ENCODE data around the gene GPR161. TPM values are rescaled to one million over a fixed set of nuclear protein-coding genes. Genes with fewer than 3 reads are reported as not detected.

Gene GPR161
- total RNA-seq, 2 experiments from 2014 or later: 0.46 to 0.59 TPM

GRCh38 chr1:168151935-168152334 lies 15.2 kb upstream of the GPR161 start:
- CTCF ChIA-PET: no interaction called here
- POLR2A ChIA-PET: no interaction called here

- ChIA-PET POLR2A (interaction anchor here (0.6 kb wide), 1 partner anchor 13 kb away, joined by 3 read pairs; no protein-coding TSS in a partner anchor), CTCF (interaction anchor here (0.5 to 0.6 kb wide), 2 partner anchors 39 to 71 kb away, joined by 3 read pairs; no protein-coding TSS in a partner anchor)
Measured at GRCh38 chr1:168150283-168150682, 13.6 kb upstream of the GPR161 start.

DNA sequence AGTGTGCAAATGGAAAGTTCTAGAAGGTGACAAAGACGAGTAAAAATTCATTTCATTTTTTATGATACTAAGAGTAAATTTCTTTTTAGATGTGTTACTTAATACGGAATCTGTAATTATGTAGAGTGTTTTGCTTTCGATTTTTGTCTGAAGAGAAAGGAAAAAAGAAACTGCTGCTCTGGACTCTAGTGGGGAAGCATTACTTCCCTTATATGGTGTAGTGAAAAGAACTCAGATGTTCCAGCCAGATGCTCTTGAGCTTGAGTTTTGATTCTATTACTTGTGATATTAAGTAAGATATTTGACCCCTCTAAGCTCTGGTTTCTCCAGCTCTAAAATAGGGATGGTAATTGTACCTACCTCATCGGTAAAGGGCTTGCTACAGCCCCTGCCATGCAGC lies 12.2 kb upstream of the GPR161 start:
- CTCF ChIA-PET: no interaction called here

DNA sequence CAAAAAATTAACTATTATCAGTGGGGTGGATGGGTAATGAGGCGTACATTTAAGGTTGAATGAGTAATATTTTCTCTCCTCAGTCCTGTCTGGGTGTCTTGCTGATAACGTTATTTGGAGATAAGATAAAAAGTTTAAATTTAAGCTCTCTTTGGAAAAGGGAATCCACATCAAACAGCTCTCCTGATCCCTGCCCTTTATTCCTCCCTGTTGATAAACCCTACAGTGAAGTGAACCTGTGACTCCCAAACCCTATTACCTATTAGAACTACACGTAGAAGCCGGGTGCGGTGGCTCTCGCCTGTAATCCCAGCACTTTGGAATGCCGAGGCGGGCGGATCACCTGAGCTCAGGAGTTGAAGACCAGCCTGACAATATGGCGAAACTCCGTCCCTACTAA lies 9.9 kb upstream of the GPR161 start:
- ChIA-PET CTCF (interaction anchor here (0.6 to 1.2 kb wide), 3 partner anchors 62 to 547 kb away, joined by 3 read pairs; no protein-coding TSS in a partner anchor), POLR2A (no interaction called here)

More for the DNA sequence above, 12.2 kb upstream of the GPR161 start:
- POLR2A ChIA-PET: no interaction called here

GRCh38 chr1:168146160-168146539 lies 9.4 kb upstream of the GPR161 start:
- CTCF ChIA-PET: interaction anchor here (0.7 to 1.3 kb wide), 4 partner anchors 11 to 95 kb away, joined by 3 to 5 read pairs (median 3); no protein-coding TSS in a partner anchor

DNA sequence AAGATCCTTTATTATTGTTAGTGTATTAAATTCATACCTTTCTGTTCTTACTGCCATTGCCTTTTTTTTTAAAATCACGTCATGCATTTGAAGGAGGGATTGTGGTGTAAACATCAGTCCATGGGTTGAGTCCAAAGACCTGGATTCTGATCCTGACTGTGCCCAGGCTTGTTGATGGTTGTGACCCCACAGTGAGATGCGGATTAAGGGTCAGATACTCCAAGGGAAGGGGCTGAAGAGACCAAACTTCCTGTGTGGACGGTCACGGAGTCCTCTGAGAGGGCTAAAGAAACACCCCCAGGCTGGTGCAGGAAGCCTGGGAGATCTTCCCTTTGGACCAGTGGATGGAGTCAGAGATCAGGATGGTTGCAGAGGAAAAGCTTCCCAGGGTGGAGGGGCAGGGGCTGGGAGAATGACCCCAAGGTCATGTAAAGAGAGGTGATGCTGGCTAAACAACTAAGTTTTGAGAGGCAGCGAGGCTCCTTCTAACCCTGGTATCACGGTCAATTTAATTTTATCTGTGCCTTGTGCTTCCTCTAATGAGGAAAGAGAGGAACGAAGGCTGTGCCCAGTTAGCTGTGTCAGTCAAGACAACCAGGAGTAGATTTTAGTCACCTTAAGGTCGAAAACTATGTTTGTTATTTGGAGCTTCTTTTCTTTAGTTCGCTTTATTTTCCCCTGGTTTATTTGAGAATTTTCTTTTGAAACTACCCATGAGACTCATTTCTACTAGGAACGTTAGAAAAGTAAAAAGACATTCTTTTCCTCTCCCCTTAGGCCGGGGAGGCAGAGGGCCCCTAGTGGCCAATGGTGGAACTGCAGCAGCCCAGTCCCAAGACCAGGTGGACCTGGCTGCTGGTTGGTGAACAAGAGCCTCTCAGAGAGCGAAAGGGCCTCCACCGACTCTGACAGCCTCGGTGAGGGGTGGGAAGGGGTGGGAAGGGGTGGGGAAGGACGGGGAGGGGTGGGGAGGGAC lies 8.7 kb upstream of the GPR161 start:
- ChIA-PET POLR2A (no interaction called here), CTCF (interaction anchor here (0.7 to 1.3 kb wide), 4 partner anchors 10 to 95 kb away, joined by 3 to 5 read pairs (median 3); no protein-coding TSS in a partner anchor)

More at GRCh38 chr1:168146160-168146539, 9.4 kb upstream of the GPR161 start:
- POLR2A ChIA-PET: no interaction called here

DNA sequence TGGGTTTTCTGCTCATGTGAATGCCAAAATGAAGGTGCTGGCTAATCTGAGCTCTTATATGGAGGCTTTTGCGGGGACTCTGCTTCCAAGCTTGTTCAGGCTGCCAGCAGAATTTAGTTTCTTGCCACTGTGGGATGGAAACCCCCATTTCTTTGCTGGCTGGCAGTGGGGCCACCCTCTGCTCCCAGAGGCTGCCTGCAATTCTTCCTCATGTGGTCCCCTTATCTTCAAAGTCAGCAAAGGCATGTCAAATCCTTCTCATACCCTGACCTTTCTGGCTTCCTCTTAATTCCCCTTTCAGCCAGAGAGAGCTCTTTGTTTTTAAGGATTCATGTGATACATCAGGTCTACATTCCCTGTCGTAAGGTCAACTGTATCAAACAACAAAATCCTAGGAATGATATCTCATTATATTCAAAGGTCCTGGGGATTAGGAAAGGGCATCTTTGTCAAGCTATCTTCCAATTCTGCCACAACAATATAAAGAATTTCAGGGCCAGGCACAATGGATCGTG lies 5.2 kb upstream of the GPR161 start:
- ChIA-PET POLR2A (no interaction called here), CTCF (no interaction called here)

- ChIA-PET POLR2A (no interaction called here), CTCF (no interaction called here)
Measured at GRCh38 chr1:168139070-168139469, 2.3 kb upstream of the GPR161 start.

DNA sequence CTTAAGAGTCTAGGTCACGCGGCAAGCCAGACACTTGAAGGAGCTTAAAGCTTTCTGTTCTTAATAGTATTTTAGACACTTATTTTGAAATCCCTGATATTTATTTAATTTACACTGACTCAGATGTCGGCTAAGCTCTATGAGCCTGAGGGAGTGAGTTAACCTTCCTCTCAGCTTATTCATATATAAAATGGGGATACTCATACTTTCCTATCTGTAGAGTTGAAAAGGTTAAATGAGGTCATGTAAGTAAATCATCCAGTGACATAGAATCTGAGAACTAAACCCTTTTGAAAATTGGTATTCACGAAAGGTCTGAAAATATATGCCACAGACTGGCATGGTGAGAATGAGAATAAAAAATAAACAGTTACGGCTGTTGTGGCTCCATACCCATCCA lies 1.4 kb upstream of the GPR161 start:
- CTCF ChIA-PET: interaction anchor here (1.1 kb wide), 1 partner anchor 53 kb away, joined by 3 read pairs; no protein-coding TSS in a partner anchor
- POLR2A ChIA-PET: no interaction called here

GRCh38 chr1:168137515-168137821 lies 738 bp upstream of the GPR161 start:
- ChIA-PET CTCF (interaction anchor here (1.1 kb wide), 1 partner anchor 52 kb away, joined by 3 read pairs; no protein-coding TSS in a partner anchor), POLR2A (interaction anchor here (0.6 kb wide), 1 partner anchor 13 kb away, joined by 3 read pairs; no protein-coding TSS in a partner anchor)

GRCh38 chr1:168135921-168136708 lies 615 bp downstream of the GPR161 start:
- ChIA-PET POLR2A (no interaction called here), CTCF (interaction anchor here (1.5 to 1.7 kb wide), 2 partner anchors 9 to 11 kb away, joined by 4 to 5 read pairs; no protein-coding TSS in a partner anchor)

DNA sequence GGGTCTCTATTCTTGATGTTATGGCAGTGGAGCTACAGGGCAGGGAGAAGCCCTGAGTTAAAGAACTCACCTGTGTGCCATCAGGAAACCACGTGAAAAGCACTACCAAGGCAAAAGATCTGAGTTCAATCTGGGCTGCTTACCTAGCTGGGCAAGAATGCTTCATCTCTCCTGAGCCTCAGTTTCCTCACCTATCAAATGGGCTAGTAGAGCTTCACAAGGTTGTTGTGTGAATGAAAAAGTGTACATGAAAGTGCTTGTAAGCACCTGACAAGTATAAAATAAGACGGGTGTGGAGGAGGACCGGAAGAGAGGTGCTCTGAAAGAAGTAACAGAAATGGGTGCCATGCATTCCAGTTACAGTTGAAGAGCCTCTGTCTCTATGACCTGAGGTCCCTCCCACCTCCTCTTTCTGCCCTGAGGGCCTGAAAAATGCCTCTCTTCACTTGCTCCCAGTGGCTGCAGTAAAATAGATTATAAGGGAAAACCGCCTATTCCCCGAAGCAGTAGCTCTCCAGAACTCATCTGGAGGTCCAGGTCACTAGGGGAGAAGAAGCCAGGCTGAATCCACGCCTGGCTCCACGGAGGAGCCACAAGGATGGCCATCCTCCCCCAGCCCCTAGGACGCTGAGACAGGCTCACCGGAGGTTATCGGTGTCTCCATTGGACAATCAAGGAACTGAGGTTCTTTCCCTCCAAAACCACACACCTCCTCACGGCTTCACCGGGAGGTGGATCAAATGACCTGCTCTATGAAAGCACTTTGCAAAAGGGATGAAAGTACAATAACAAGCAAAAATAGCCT lies 1.4 kb downstream of the GPR161 start:
- CTCF ChIA-PET: interaction anchor here (1.5 to 1.7 kb wide), 2 partner anchors 10 kb away, joined by 4 to 5 read pairs; no protein-coding TSS in a partner anchor
- POLR2A ChIA-PET: no interaction called here

DNA sequence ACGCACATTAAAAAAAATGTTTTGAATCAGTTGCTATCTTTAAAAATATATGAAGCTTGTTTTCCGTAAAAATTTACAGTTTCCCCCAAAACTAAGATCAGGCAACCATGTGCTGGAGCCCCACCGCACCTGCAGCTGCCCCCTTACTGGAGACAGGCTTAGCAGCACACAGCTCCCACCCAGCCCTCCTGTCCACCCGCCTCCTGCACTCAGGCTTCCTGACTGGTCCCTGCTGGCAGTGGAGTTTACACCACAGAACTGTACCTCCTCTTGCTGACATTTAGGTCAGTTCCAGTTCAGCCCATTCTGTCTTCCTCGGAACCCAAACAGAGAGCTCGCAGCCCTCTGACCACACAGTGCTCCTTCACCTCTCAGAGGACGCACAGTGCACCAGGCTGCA lies 2.1 kb downstream of the GPR161 start:
- ChIA-PET CTCF (interaction anchor here (1.5 to 1.7 kb wide), 2 partner anchors 10 to 11 kb away, joined by 4 to 5 read pairs; no protein-coding TSS in a partner anchor), POLR2A (no interaction called here)

DNA sequence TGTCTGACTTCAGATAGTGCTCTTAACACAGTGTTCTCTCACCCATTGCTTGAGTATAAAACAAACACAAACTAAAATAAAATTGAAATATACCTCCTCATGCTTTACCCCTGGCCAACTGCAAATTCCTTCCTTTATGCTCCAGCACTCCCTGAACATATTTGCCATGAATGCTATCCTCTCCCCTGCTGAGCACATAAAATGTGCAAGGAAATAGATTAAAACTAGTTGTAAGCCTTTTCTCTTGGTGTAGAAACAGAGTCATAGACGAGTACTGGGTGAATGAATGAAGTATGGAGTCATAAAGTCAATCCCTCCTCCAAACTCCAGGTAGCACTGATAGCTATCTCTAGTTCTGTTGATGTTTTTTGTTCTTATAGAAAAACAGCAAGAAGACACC lies 2.6 kb downstream of the GPR161 start:
- ChIA-PET POLR2A (no interaction called here), CTCF (interaction anchor here (1.7 kb wide), 1 partner anchor 9 kb away, joined by 4 read pairs; no protein-coding TSS in a partner anchor)

DNA sequence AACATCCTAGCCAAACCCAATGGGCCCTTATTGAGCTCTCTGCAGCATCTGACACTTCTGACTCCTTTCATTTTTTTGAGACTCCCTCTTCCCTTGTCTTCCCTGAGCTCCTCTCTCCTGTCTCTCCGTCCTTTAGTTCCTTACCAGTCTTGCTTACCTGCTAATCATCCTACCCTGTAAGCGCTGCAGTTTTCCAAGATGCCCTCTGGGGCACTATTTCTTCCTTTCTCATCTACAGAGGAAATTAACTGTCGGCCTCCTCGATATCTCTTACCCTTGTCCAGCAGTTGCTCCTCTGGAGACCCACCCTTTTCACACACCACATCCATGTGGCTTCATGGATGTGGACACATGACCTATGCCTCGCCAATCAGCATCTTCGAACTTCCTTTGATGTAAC lies 6.8 kb downstream of the GPR161 start:
- CTCF ChIA-PET: no interaction called here

GRCh38 chr1:168127503-168127902 lies 9.2 kb downstream of the GPR161 start:
- ChIA-PET CTCF (no interaction called here), POLR2A (no interaction called here)

More for the DNA sequence above, 6.8 kb downstream of the GPR161 start:
- POLR2A ChIA-PET: no interaction called here

DNA sequence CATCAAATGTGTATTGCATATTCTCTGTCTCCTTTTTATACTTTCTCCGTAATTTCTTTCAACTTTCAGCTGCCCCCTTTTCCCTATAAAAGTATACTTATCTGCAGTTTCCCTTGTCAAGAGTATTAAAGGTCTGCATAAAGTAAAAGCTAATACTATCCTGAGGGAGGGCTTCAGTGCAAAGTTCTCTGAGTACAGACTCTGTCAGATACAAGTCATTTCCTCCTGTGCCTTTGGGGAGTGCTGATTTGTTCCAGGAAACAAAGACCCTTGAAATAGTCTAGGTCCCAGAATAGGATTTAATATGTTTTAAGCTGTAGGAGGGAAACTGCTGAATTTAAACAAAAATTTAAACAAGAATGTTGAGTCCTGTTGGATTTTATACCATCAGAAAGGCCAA lies 11.7 kb downstream of the GPR161 start:
- POLR2A ChIA-PET: no interaction called here
- CTCF ChIA-PET: interaction anchor here (1.1 kb wide), 1 partner anchor 10 kb away, joined by 4 read pairs; no protein-coding TSS in a partner anchor

DNA sequence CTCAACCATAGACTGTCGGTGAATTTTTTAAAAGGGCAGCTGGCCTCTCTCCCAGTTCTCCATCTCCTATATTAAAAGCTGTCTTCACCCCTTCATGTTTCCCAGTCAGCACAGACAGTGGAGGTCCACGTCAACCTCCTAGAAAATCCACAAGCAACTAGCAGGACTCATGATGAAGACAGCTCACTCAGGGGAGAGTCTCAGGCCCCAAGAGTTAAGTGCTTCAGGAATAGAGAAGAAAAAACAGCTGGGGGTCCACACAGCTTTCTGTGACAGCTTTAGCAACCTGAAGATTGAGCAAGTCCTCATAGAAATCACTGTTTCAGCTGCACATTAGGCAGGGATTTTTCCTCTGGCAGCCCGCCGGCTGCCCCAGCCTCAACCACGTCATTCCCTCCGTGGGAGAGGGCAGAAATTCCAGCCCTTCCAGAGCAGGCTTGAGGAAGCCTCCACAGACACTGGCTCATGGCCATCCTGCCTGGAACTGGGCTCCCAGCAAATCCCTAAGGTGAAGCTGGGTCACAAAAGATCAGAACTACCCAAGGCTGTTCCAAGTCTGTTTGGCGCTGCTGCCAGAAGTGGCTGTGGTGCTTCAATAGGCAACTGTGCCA lies 15.2 kb downstream of the GPR161 start:
- CTCF ChIA-PET: no interaction called here
- POLR2A ChIA-PET: no interaction called here

GRCh38 chr1:168119750-168120149 lies 17.0 kb downstream of the GPR161 start:
- CTCF ChIA-PET: no interaction called here
- POLR2A ChIA-PET: no interaction called here
